ENCODE data around the gene UNC5CL. TPM values are rescaled to one million over a fixed set of nuclear protein-coding genes. Genes with fewer than 3 reads are reported as not detected.

The UNC5CL gene
- total and polyA plus RNA-seq, 2 donors (not counting 1 experiment from before 2014, with no cell fraction given): 0.01 to 0.17 TPM

DNA sequence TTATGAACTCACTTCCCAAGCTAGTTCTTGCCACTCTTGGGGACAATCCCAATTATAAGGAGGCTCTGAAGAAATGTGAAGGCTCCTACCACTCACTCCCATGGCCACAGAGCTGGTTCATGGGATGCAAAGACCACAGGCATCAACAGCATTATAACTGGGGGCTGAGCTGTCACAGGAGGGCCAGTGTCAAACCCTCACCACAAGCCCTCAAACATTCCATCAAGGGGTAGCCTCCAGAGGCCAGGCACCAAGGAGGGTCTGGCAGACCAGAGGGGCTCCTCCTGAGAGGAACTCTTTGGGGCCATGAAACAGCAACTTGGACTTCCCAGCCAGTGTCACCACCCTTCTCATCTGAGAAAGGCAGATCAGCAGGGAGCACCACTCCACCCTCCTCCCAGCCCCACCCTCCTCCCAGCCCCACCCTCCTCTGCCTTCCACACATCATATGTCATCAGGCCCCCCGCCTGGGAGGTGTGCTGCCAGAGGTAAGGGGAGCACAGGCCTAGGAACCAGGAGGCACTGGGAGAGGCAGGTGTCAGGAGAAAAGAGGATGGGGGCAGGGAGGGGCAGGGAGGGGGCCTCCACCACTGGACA, 2.0 kb upstream of the UNC5CL start:
- TF ChIP-seq, protein P1, sequence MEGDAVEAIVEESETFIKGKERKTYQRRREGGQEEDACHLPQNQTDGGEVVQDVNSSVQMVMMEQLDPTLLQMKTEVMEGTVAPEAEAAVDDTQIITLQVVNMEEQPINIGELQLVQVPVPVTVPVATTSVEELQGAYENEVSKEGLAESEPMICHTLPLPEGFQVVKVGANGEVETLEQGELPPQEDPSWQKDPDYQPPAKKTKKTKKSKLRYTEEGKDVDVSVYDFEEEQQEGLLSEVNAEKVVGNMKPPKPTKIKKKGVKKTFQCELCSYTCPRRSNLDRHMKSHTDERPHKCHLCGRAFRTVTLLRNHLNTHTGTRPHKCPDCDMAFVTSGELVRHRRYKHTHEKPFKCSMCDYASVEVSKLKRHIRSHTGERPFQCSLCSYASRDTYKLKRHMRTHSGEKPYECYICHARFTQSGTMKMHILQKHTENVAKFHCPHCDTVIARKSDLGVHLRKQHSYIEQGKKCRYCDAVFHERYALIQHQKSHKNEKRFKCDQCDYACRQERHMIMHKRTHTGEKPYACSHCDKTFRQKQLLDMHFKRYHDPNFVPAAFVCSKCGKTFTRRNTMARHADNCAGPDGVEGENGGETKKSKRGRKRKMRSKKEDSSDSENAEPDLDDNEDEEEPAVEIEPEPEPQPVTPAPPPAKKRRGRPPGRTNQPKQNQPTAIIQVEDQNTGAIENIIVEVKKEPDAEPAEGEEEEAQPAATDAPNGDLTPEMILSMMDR (conservative IDR thresholded peaks at IDR 0.05 in 1 of 2, IDR thresholded peaks at IDR 0.05 in 1 of 2; ENCODE audit: low read depth in 1 of 2, low read length in 2 of 2): no peak
- no peak for TF ChIP-seq EZH2 (IDR thresholded peaks at IDR 0.05; ENCODE audit: low read length, missing control alignments)
- no peak overlapping the region for H3K4me3 ChIP-seq (replicated peaks in 1 of 4; ENCODE audit: control extremely low read depth in 1 of 4, insufficient read depth in 1 of 4, low read depth in 3 of 4, low read length in 4 of 4)
- H3K4me2 ChIP-seq (ENCODE audit: extremely low read depth, insufficient read depth, low read length): no peak overlapping the region
- no peaks in the 10 kb centered on the region for H3K27me3 ChIP-seq (ENCODE audit: control insufficient read depth, insufficient read depth, low read length)
- no peaks in the 10 kb centered on the region for H4K20me1 ChIP-seq (ENCODE audit: control insufficient read depth, extremely low read depth, insufficient read depth, low read length)
- no peaks in the 10 kb centered on the region for H3K36me3 ChIP-seq (ENCODE audit: control insufficient read depth, insufficient read depth, low read length)
- H3K27ac ChIP-seq (ENCODE audit: insufficient read depth, low read length): no peak overlapping the region
- no peak overlapping the region for H2AFZ ChIP-seq (ENCODE audit: low read length)
- DNase-seq (ENCODE audit: low read depth in 2 of 2): no peak
- H3K4me1 ChIP-seq (ENCODE audit: control insufficient read depth, extremely low read depth, insufficient read depth, low read length): no peaks in the 10 kb centered on the region
- no peak overlapping the region for H3K9ac ChIP-seq (ENCODE audit: insufficient read depth, low read length)
- no peaks in the 10 kb centered on the region for H3K9me3 ChIP-seq (ENCODE audit: control insufficient read depth, insufficient read depth, low read depth, low read length)
- no peaks in the 10 kb centered on the region for H3K79me2 ChIP-seq (ENCODE audit: control insufficient read depth, insufficient read depth, low read length)

DNA sequence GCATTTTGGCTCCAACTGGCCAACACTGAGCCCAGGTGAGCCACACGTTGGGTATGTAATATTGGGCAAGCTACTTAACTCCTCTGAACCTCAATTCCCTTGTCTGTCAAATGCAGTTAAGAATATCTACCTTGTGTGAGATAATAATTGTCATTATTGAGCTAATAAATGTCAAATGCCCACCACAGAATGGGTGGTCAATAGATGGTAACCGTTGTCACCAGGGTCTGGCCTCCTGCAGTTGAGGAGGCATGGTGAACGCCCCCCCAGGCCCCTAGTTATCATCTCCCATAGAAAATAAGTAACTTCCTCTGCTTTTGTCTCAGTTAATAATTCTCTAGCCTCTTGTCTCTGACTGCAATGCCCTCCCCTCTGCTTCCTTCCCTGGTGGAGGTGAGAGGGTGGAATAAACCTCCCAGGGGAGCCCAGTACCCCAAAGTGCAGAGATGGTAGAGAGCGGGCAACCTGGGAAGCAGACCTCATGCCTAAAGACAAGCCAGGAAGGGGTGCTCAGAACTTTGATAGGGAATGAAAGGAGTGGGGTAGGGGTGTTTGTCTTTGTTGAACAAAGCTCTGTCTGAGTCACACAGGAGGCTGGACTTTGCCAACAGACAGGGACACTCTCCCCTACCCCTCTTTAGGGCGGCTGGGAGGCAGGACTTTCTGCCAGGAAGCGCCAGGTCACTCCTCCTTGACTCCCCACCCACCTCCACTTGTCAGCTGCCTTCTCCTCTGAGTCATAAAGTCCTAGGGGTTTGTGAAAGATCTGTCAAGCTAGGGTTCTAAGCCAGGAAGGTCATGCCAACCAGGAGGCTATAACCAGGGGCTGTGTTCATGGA, 1.3 kb upstream of the UNC5CL start:
- Histone ChIP-seq H3K9me3 (ENCODE audit: control insufficient read depth, insufficient read depth, low read depth, low read length) (no peaks in the 10 kb centered on the region), H2AFZ (ENCODE audit: low read length) (no peak overlapping the region), H4K20me1 (ENCODE audit: control insufficient read depth, extremely low read depth, insufficient read depth, low read length) (no peaks in the 10 kb centered on the region), H3K4me2 (ENCODE audit: extremely low read depth, insufficient read depth, low read length) (no peak overlapping the region), H3K4me1 (ENCODE audit: control insufficient read depth, extremely low read depth, insufficient read depth, low read length) (no peaks in the 10 kb centered on the region), H3K27ac (ENCODE audit: insufficient read depth, low read length) (no peak overlapping the region), H3K9ac (ENCODE audit: insufficient read depth, low read length) (no peak overlapping the region), H3K79me2 (ENCODE audit: control insufficient read depth, insufficient read depth, low read length) (no peaks in the 10 kb centered on the region), H3K4me3 (replicated peaks in 1 of 4; ENCODE audit: control extremely low read depth in 1 of 4, insufficient read depth in 1 of 4, low read depth in 3 of 4, low read length in 4 of 4) (no peak overlapping the region), H3K36me3 (ENCODE audit: control insufficient read depth, insufficient read depth, low read length) (no peaks in the 10 kb centered on the region), H3K27me3 (ENCODE audit: control insufficient read depth, insufficient read depth, low read length) (no peaks in the 10 kb centered on the region)
- DNase-seq (ENCODE audit: low read depth in 2 of 2): peak in 1 of 2 donors; percentile 39
- TF ChIP-seq, protein P1 (conservative IDR thresholded peaks at IDR 0.05 in 1 of 2, IDR thresholded peaks at IDR 0.05 in 1 of 2; ENCODE audit: low read depth in 1 of 2, low read length in 2 of 2): no peak
- TF ChIP-seq EZH2 (IDR thresholded peaks at IDR 0.05; ENCODE audit: low read length, missing control alignments): no peak

DNA sequence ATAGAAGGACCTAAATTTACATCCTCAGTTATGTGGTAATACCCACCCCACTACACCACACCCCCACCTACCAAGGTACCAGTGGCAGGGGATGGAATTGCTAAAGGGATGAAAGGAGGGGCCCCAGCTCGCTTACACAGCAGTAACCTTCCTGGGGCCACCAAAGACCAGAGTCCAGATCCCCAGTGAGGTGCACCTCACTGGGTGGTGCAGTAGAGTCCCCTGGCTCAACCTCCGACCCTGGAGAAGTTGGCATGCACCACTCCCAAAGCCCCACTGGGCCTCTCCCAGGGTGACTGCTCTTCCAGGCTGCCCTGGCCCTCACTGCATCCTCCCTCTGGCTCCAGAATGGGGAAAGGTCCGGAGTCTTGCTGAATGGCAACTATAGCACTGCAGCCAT, 816 bp downstream of the UNC5CL start:
- TF ChIP-seq, protein P1 (conservative IDR thresholded peaks at IDR 0.05 in 1 of 2, IDR thresholded peaks at IDR 0.05 in 1 of 2; ENCODE audit: low read depth in 1 of 2, low read length in 2 of 2): no peak
- no peak for TF ChIP-seq EZH2 (IDR thresholded peaks at IDR 0.05; ENCODE audit: low read length, missing control alignments)
- Histone ChIP-seq H3K27ac (ENCODE audit: insufficient read depth, low read length) (no peak overlapping the region), H2AFZ (ENCODE audit: low read length) (no peak overlapping the region), H3K9ac (ENCODE audit: insufficient read depth, low read length) (no peak overlapping the region), H4K20me1 (ENCODE audit: control insufficient read depth, extremely low read depth, insufficient read depth, low read length) (no peaks in the 10 kb centered on the region), H3K4me3 (replicated peaks in 1 of 4; ENCODE audit: control extremely low read depth in 1 of 4, insufficient read depth in 1 of 4, low read depth in 3 of 4, low read length in 4 of 4) (no peak overlapping the region), H3K4me2 (ENCODE audit: extremely low read depth, insufficient read depth, low read length) (no peak overlapping the region), H3K36me3 (ENCODE audit: control insufficient read depth, insufficient read depth, low read length) (no peaks in the 10 kb centered on the region), H3K9me3 (ENCODE audit: control insufficient read depth, insufficient read depth, low read depth, low read length) (no peaks in the 10 kb centered on the region), H3K4me1 (ENCODE audit: control insufficient read depth, extremely low read depth, insufficient read depth, low read length) (no peaks in the 10 kb centered on the region), H3K27me3 (ENCODE audit: control insufficient read depth, insufficient read depth, low read length) (no peaks in the 10 kb centered on the region), H3K79me2 (ENCODE audit: control insufficient read depth, insufficient read depth, low read length) (no peaks in the 10 kb centered on the region)
- no peak for DNase-seq (ENCODE audit: low read depth in 2 of 2)

Measured in fibroblast of lung (primary cell).